Activated naive CD8-positive, alpha-beta T cell treated with anti-CD3 and anti-CD28 coated beads, Interleukin-2, amount 50 U/mL, for 16 hours (primary cell): Measurements from ENCODE around the gene CYLD.
A peak's percentile ranks its signal among the peaks of the same experiment; 100 is the strongest.

Source experiments
- DNase-seq: peaks from one replicate; pipeline ENCODE4 v3.0.0-alpha.2; 2020; ENCODE audit warnings: low read depth, low spot score

Gene CYLD

GRCh38 chr16:50741781-50742575, at the start of gene CYLD:
CYLD (plus strand) TSS chr16:50742086; CDS start chr16:50749699, 7,613 bp downstream.
- DNase-seq: peak; percentile 98

- no peak for DNase-seq
Measured at GRCh38 chr16:50692644-50692998, 49.3 kb upstream of the CYLD start.

GRCh38 chr16:50692999-50693781, 48.7 kb upstream of the CYLD start, which contains the start of gene NOD2:
NOD2 (plus strand) TSS chr16:50693606; CDS start chr16:50699496, 5,890 bp downstream.
- no peak for DNase-seq

- DNase-seq: no peak
Measured at GRCh38 chr16:50694206-50694605, 47.7 kb upstream of the CYLD start.

GRCh38 chr16:50695017-50696000, 46.6 kb upstream of the CYLD start:
- DNase-seq: no peak

- DNase-seq: no peak
Measured at GRCh38 chr16:50696126-50696525, 45.8 kb upstream of the CYLD start.

- no peak for DNase-seq
Measured at GRCh38 chr16:50696575-50697420, 45.1 kb upstream of the CYLD start.

GRCh38 chr16:50697421-50697715, 44.5 kb upstream of the CYLD start:
- no peak for DNase-seq

- DNase-seq: no peak
Measured at GRCh38 chr16:50697881-50698767, 43.8 kb upstream of the CYLD start.

- DNase-seq: no peak
Measured at GRCh38 chr16:50699326-50700159, 42.3 kb upstream of the CYLD start.

- DNase-seq: no peak
Measured at GRCh38 chr16:50702725-50703124, 39.2 kb upstream of the CYLD start.

GRCh38 chr16:50704245-50704644, 37.6 kb upstream of the CYLD start:
- DNase-seq: no peak

- DNase-seq: no peak
Measured at GRCh38 chr16:50705436-50706110, 36.3 kb upstream of the CYLD start.

GRCh38 chr16:50706250-50706649, 35.6 kb upstream of the CYLD start:
- no peak for DNase-seq

- no peak for DNase-seq
Measured at GRCh38 chr16:50708373-50709060, 33.4 kb upstream of the CYLD start.

- DNase-seq: no peak
Measured at GRCh38 chr16:50709061-50709684, 32.7 kb upstream of the CYLD start.

- DNase-seq: no peak
Measured at GRCh38 chr16:50709980-50710379, 31.9 kb upstream of the CYLD start.
